Spleen (tissue), 7 donors: ENCODE data around the gene SLC47A1.

Experiments used
- CTCF ChIP-seq, 11 experiments: fragments of 200-600 bp in 7 of 11; fragments of 450-650 bp in 4 of 11; sonication (generic) in 4 of 11; IDR thresholded peaks in 8 of 11; conservative IDR thresholded peaks in 3 of 11; 1 replicate in 7 of 11; 2 replicates in 4 of 11; pipeline versions ENCODE4 v1.4.0 to v1.8.0; 2016 to 2021; ENCODE audit warnings: antibody characterized with exemption in 11 of 11, inconsistent platforms in 4 of 11, mild to moderate bottlenecking in 1 of 11
- POLR2A ChIP-seq, 3 donors: fragments of 450-650 bp; IDR thresholded peaks; one replicate each; pipeline ENCODE4 v1.5.1; 2017; ENCODE audit warnings: antibody characterized with exemption in 3 of 3, mild to moderate bottlenecking in 1 of 3
- POLR2AphosphoS5 ChIP-seq, 3 donors: sonication (generic); formaldehyde crosslinking; IDR thresholded peaks; one replicate each; pipeline ENCODE4 v1.5.1; 2017; ENCODE audit warnings: antibody characterized with exemption in 3 of 3
- donor health status: DM: no; HTN: no; CAD: no; lungs with moderate emphysema.
- donor health status: DM: no; HTN: no; CAD: no.
- donor health status: DM: no; HTN: no; CAD: no.

DNA sequence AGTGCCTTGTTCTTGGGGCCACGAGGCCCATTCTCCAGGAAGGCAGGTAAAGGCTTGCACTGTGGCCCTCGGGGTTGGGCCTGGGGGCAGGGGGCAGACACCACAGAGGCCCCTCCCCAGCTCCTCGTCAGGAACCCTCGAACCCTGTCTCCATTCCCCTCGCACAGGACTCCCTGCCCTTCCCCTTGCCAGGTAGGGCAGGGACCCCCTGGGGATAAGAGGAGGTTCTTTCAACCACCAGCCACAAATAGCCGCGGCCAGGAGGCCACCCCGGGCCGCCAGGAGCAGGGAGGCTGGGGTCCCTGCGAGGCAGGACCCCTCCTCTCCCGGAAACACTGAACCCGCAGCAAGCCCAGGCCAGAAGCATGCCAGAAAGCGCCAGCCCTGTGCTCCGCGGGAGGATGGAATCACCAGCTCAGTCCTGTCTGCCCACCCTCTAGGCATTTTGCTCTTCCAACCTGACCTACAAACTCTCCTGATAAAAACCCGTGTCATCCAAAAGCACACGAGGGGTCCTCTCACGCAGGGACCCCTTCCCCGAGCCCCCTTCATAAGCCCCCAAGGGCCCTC, 45.6 kb downstream of the SLC47A1 start:
- no peak for TF ChIP-seq POLR2AphosphoS5 (IDR thresholded peaks at IDR 0.05)
- no peak for TF ChIP-seq CTCF (IDR thresholded peaks at IDR 0.05 in 8 of 11, conservative IDR thresholded peaks at IDR 0.05 in 3 of 11)
- TF ChIP-seq POLR2A (IDR thresholded peaks at IDR 0.05) = no peak
